Measurements from ENCODE around the gene KIF26A. TPM values are rescaled to one million over a fixed set of nuclear protein-coding genes. Genes with fewer than 3 reads are reported as not detected.

Gene KIF26A
- polyA plus RNA-seq, 1 experiment = 0.10 TPM

DNA sequence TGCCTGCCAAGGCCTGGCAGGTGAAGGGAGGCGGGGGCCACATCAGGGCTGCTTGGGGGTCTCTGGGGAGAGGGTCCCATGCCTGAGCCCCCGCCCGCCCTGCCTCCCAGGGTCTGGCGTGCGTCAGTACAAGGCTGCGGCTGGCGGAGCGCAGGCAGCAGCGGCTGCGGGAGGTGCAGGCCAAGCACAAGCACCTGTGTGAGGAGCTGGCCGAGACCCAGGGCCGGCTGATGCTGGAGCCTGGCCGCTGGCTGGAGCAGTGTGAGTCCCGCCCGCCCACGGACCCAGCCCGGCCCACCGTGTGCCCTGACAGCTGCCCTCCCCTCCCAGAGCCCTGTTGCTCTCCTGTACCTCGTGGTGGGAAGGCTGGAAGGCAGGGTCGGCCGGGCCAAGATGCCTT lies 40.7 kb downstream of the KIF26A start:
- POLR2A ChIA-PET = no interaction called here
- CTCF ChIA-PET = no interaction called here
- Histone ChIP-seq H3K27me3 (ENCODE audit: control insufficient read depth, insufficient read depth, low read length) (no peaks in the 10 kb centered on the region), H3K4me3 (ENCODE audit: low read depth, low read length) (no peak overlapping the region), H3K36me3 (ENCODE audit: control insufficient read depth, insufficient read depth, low read length) (no peaks in the 10 kb centered on the region)
- no peak for DNase-seq (ENCODE audit: low read depth)
- TF ChIP-seq CTCF (IDR thresholded peaks at IDR 0.05; ENCODE audit: insufficient read depth, low read depth, low read length) = no peak

DNA sequence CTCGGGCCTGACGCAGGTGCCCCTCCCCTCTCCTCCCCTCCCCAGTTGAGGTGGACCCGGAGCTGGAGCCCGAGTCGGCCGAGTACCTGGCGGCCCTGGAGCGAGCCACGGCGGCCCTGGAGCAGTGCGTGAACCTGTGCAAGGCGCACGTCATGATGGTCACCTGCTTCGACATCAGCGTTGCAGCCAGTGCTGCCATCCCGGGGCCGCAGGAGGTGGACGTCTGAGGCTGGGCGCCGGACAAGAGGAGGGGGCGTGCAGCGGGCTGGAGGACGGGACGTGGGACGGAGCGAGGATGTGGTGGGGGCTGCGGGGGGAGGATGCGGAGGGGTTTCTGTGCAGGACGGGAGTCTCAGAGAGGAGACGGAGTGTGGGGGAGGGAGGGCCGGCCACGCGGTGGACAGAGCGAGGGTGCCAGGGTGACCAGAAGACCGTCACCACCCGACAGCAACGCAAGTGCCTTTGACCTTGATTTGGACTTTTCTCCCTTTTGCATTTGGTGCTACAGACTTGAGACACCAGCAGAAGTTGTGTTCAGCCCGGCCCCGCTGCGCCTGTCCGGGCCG lies 41.3 kb downstream of the KIF26A start:
- CTCF ChIA-PET = no interaction called here
- no peak for DNase-seq (ENCODE audit: low read depth)
- no peak for TF ChIP-seq CTCF (IDR thresholded peaks at IDR 0.05; ENCODE audit: insufficient read depth, low read depth, low read length)

GRCh38 chr14:104180561-104181165 lies 42.3 kb downstream of the KIF26A start:
- POLR2A ChIA-PET = no interaction called here
- H3K36me3 ChIP-seq (ENCODE audit: control insufficient read depth, insufficient read depth, low read length) = no peaks in the 10 kb centered on the region
- H3K4me3 ChIP-seq (ENCODE audit: low read depth, low read length) = no peak overlapping the region
- TF ChIP-seq CTCF (IDR thresholded peaks at IDR 0.05; ENCODE audit: insufficient read depth, low read depth, low read length) = no peak
- DNase-seq (ENCODE audit: low read depth) = no peak
- no peaks in the 10 kb centered on the region for H3K27me3 ChIP-seq (ENCODE audit: control insufficient read depth, insufficient read depth, low read length)
- CTCF ChIA-PET = no interaction called here

More for the DNA sequence above, 41.3 kb downstream of the KIF26A start:
- Histone ChIP-seq H3K4me3 (ENCODE audit: low read depth, low read length) (no peak overlapping the region), H3K27me3 (ENCODE audit: control insufficient read depth, insufficient read depth, low read length) (no peaks in the 10 kb centered on the region), H3K36me3 (ENCODE audit: control insufficient read depth, insufficient read depth, low read length) (no peaks in the 10 kb centered on the region)
- POLR2A ChIA-PET = no interaction called here

DNA sequence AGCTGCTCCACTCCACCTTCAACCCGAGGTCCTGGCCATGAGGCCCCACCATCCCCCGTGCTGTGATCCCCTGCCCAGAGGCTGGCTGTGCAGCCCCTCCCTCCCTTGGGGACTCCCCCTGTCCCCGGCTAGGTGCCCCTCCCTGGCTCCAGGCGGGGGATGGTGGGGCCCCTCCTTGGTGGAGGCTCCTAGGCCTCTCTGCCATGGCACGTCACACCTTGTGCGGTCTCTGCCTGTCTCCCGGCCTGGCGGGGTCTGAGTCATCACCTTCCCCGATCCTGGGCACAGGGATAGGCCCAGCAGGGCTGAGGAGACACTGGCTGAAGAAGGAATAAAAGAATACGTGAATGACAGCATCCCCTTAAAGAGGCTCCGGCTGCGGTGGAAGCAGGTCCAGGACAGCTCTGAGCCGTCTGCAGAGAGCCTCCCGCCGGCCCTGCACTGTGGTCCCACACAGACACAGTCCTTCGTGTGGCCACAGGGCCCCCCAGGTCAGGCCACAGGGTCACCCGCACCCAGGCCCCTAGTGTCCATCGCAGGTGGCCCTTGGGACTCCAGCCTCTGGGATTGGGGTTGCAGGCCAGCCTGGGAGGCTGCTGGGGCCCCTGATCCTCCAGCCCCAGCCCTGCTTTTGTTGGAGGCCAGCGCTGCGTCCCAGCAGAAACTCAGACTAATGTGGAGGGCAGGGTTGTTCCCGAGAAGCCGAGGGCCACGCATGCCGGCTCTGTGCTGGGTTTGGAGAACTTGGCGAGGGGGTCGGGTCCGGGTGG lies 43.6 kb downstream of the KIF26A start:
- no peak for TF ChIP-seq CTCF (IDR thresholded peaks at IDR 0.05; ENCODE audit: insufficient read depth, low read depth, low read length)
- ChIA-PET POLR2A (no interaction called here), CTCF (no interaction called here)
- no peaks in the 10 kb centered on the region for H3K36me3 ChIP-seq (ENCODE audit: control insufficient read depth, insufficient read depth, low read length)
- H3K4me3 ChIP-seq (ENCODE audit: low read depth, low read length) = no peak overlapping the region
- no peak for DNase-seq (ENCODE audit: low read depth)
- no peaks in the 10 kb centered on the region for H3K27me3 ChIP-seq (ENCODE audit: control insufficient read depth, insufficient read depth, low read length)

GRCh38 chr14:104182857-104183425 lies 44.6 kb downstream of the KIF26A start:
- Histone ChIP-seq H3K4me3 (ENCODE audit: low read depth, low read length) (no peak overlapping the region), H3K36me3 (ENCODE audit: control insufficient read depth, insufficient read depth, low read length) (no peaks in the 10 kb centered on the region), H3K27me3 (ENCODE audit: control insufficient read depth, insufficient read depth, low read length) (no peaks in the 10 kb centered on the region)
- CTCF ChIA-PET = no interaction called here
- POLR2A ChIA-PET = no interaction called here
- no peak for TF ChIP-seq CTCF (IDR thresholded peaks at IDR 0.05; ENCODE audit: insufficient read depth, low read depth, low read length)
- DNase-seq (ENCODE audit: low read depth) = no peak
